GM21423 (cell line): ENCODE data around the gene TCAF1.

Source experiments
- ATAC-seq: cut with Tn5 transposase; IDR thresholded peaks from one replicate; pipeline ENCODE4 v1.9.1; 2021; ENCODE audit warnings: mild to moderate bottlenecking, moderate library complexity; ENCODE audit not compliant: unreplicated experiment

The TCAF1 gene

GRCh38 chr7:143906151-143906550, 4.2 kb upstream of the TCAF1 start:
- ATAC-seq, result no peak

GRCh38 chr7:143905509-143905908, 3.5 kb upstream of the TCAF1 start:
- no peak for ATAC-seq

- no peak for ATAC-seq
Measured at GRCh38 chr7:143902332-143902899, 440 bp upstream of the TCAF1 start.

- no peak for ATAC-seq
Measured at GRCh38 chr7:143901332-143901667, 676 bp downstream of the TCAF1 start.

GRCh38 chr7:143900230-143900766, 1.7 kb downstream of the TCAF1 start:
- no peak for ATAC-seq

- ATAC-seq, result no peak
Measured at GRCh38 chr7:143898810-143899209, 3.2 kb downstream of the TCAF1 start.

GRCh38 chr7:143896667-143897066, 5.3 kb downstream of the TCAF1 start:
- ATAC-seq, result no peak

- ATAC-seq, result peak; percentile 98
Measured at GRCh38 chr7:143892527-143893300, 9.3 kb downstream of the TCAF1 start.

- no peak for ATAC-seq
Measured at GRCh38 chr7:143891457-143891856, 10.5 kb downstream of the TCAF1 start.

GRCh38 chr7:143890558-143890957, 11.4 kb downstream of the TCAF1 start:
- ATAC-seq, result no peak

GRCh38 chr7:143889068-143889467, 12.9 kb downstream of the TCAF1 start:
- no peak for ATAC-seq

GRCh38 chr7:143886826-143887477, 15.0 kb downstream of the TCAF1 start:
- no peak for ATAC-seq

- peak; percentile 26 for ATAC-seq
Measured at GRCh38 chr7:143885951-143886350, 16.0 kb downstream of the TCAF1 start.

- peak; percentile 85 for ATAC-seq
Measured at GRCh38 chr7:143884969-143885559, 16.9 kb downstream of the TCAF1 start.

- no peak for ATAC-seq
Measured at GRCh38 chr7:143884241-143884968, 17.6 kb downstream of the TCAF1 start.

- ATAC-seq, result peak; percentile 25
Measured at GRCh38 chr7:143882604-143883078, 19.3 kb downstream of the TCAF1 start.

GRCh38 chr7:143882020-143882603, 19.9 kb downstream of the TCAF1 start:
- ATAC-seq, result no peak

- ATAC-seq, result no peak
Measured at GRCh38 chr7:143878884-143879283, 23.1 kb downstream of the TCAF1 start.

- no peak for ATAC-seq
Measured at GRCh38 chr7:143877098-143877497, 24.9 kb downstream of the TCAF1 start.

GRCh38 chr7:143876218-143876617, 25.8 kb downstream of the TCAF1 start:
- ATAC-seq, result no peak
